SU-DHL-6 (cell line): Measurements from ENCODE around the gene XNDC1N.

Experiments used
- EZH2phosphoT487 ChIP-seq: fragments of 200-600 bp; sonication (generic), shearing (Covaris generic); conservative IDR thresholded peaks from 2 replicates; pipeline ENCODE4 v1.6.1; 2018; ENCODE audit warnings: mild to moderate bottlenecking, antibody characterized with exemption, low read length, moderate library complexity, mixed read lengths
- TF ChIP-seq, protein P1 (sequence below): fragments of 200-600 bp; sonication (generic); IDR thresholded peaks from one replicate; pipeline ENCODE4 v1.5.1; 2017; ENCODE audit warnings: antibody characterized with exemption, mild to moderate bottlenecking, low read length, moderate library complexity; ENCODE audit not compliant: insufficient read depth, poor library complexity, severe bottlenecking

DNA sequence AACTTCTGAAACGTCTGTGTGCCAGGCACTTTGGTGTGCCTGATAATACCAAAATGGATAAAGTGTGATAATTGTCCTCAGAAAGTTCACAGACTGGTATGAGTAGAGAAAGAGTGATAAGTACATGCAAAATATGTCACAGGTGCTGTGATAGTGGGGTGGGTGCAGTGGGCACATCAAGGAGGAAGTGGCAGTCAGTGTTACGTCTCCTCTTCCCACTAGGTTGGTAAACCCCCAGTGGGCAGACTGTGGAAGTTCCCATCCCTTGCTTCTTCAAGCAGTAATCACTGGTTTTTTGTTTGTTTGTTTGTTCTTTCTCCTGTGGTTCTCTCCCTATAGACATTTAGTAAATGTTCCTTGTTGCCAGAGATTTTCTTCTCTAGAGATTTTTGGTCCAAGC lies 5.8 kb upstream of the XNDC1N start:
- TF ChIP-seq, protein P1, sequence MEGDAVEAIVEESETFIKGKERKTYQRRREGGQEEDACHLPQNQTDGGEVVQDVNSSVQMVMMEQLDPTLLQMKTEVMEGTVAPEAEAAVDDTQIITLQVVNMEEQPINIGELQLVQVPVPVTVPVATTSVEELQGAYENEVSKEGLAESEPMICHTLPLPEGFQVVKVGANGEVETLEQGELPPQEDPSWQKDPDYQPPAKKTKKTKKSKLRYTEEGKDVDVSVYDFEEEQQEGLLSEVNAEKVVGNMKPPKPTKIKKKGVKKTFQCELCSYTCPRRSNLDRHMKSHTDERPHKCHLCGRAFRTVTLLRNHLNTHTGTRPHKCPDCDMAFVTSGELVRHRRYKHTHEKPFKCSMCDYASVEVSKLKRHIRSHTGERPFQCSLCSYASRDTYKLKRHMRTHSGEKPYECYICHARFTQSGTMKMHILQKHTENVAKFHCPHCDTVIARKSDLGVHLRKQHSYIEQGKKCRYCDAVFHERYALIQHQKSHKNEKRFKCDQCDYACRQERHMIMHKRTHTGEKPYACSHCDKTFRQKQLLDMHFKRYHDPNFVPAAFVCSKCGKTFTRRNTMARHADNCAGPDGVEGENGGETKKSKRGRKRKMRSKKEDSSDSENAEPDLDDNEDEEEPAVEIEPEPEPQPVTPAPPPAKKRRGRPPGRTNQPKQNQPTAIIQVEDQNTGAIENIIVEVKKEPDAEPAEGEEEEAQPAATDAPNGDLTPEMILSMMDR: no peak
- TF ChIP-seq EZH2phosphoT487: no peak
